HCT116 (cell line): ENCODE data around the gene KCNK1. TPM values are rescaled to one million over a fixed set of nuclear protein-coding genes. Genes with fewer than 3 reads are reported as not detected.

Source experiments
- ATAC-seq: fragments of 200-7000 bp; cut with Tn5 transposase; 2 replicates; pipeline ENCODE4 v1.9.1; 2020; ENCODE audit warnings: mild to moderate bottlenecking, moderate library complexity
- BruUV-seq: library from RNA; stranded (reverse); fragments of 400-500 nt; replicated peaks from 2 replicates; lab custom pipeline; 2021; lab: Mats Ljungman, UMichigan
- CTCF ChIA-PET: fragments of 300-600 bp; sonication (Branson Sonifier 250); formaldehyde crosslinking; loops from one replicate; lab custom pipeline; 2021; ENCODE audit warnings: antibody characterized with exemption; lab: Charles Lee
- POLR2A ChIA-PET: fragments of 300-600, 350-600 bp; sonication (Branson Sonifier 250); formaldehyde crosslinking; loops from one replicate; lab custom pipeline; 2021; ENCODE audit warnings: antibody characterized with exemption; lab: Charles Lee
- RAD21 ChIA-PET, 2 experiments: fragments of 300-600 bp; sonication (Branson Sonifier 250); formaldehyde crosslinking; loops; one replicate each; lab custom pipeline; 2023; ENCODE audit warnings: low total read pairs in 2 of 2; ENCODE audit not compliant: uncharacterized antibody in 2 of 2, unreplicated experiment in 2 of 2, low non-redundant PET in 1 of 2; lab: Charles Lee
- DNase-seq: peaks from one replicate; pipeline ENCODE4 v3.0.0-alpha.2; 2010; ENCODE audit warnings: low read depth, low spot score
- H2AFZ ChIP-seq: fragments of 200-600 bp; shearing (Covaris generic), sonication (generic); 2 replicates; pipeline ENCODE4 v1.6.1; 2017; ENCODE audit warnings: low read depth, mixed run types, mixed read lengths, antibody characterized with exemption, low read length; ENCODE audit not compliant: poor library complexity, severe bottlenecking
- H3K27ac ChIP-seq: 2 replicates; pipeline ENCODE4 v1.5.1; 2012; ENCODE audit warnings: low read depth, low read length
- H3K27me3 ChIP-seq: fragments of 200-600 bp; sonication (generic); 2 replicates; pipeline ENCODE4 v1.6.1; 2016; ENCODE audit warnings: mixed run types, low read length, mixed read lengths; ENCODE audit not compliant: insufficient read depth
- H3K36me3 ChIP-seq, 2 experiments: fragments of 200-500 bp in 1 of 2; fragments of 200-600 bp in 1 of 2; sonication (Bioruptor generic) in 1 of 2; sonication (generic) in 1 of 2; 2 replicates each; pipeline versions ENCODE4 v1.5.1 to v1.6.1; 2014 to 2016; ENCODE audit warnings: low read length in 2 of 2, inconsistent platforms in 1 of 2, mixed read lengths in 1 of 2, mixed run types in 1 of 2; ENCODE audit not compliant: insufficient read depth in 2 of 2, control insufficient read depth in 1 of 2
- H3K4me1 ChIP-seq, 2 experiments: fragments of 200-600 bp in 1 of 2; sonication (generic) in 1 of 2; 2 replicates each; pipeline versions ENCODE4 v1.5.1 to v1.6.1; 2012 to 2017; ENCODE audit warnings: low read length in 2 of 2, inconsistent platforms in 1 of 2, mild to moderate bottlenecking in 1 of 2, mixed read lengths in 1 of 2, mixed run types in 1 of 2, moderate library complexity in 1 of 2; ENCODE audit not compliant: insufficient read depth in 2 of 2, control insufficient read depth in 1 of 2
- H3K4me2 ChIP-seq: fragments of 200-600 bp; sonication (generic); 2 replicates; pipeline ENCODE4 v1.6.1; 2017; ENCODE audit warnings: mixed run types, low read length, mixed read lengths
- H3K4me3 ChIP-seq, 2 experiments: fragments of 200-600 bp in 1 of 2; sonication (generic) in 1 of 2; replicated peaks in 1 of 2; 2 replicates each; pipeline ENCODE4 v1.5.1; 2011 to 2016; ENCODE audit warnings: low read length in 2 of 2, control low read depth in 1 of 2, low read depth in 1 of 2, mild to moderate bottlenecking in 1 of 2, mixed read lengths in 1 of 2, mixed run types in 1 of 2
- H3K79me2 ChIP-seq: fragments of 200-600 bp; sonication (generic); 2 replicates; pipeline ENCODE4 v1.6.1; 2017; ENCODE audit warnings: mild to moderate bottlenecking, mixed run types, low read length, moderate library complexity, mixed read lengths; ENCODE audit not compliant: insufficient read depth
- H3K9ac ChIP-seq: fragments of 200-600 bp; sonication (generic); 2 replicates; pipeline ENCODE4 v1.6.1; 2016; ENCODE audit warnings: low read length, mixed read lengths
- H3K9me2 ChIP-seq: fragments of 200-600 bp; sonication (generic), shearing (Covaris generic); 2 replicates; pipeline ENCODE4 v1.6.1; 2017; ENCODE audit warnings: mixed run types, mild to moderate bottlenecking, moderate library complexity; ENCODE audit not compliant: insufficient read depth
- H3K9me3 ChIP-seq, 2 experiments: fragments of 200-500 bp in 1 of 2; fragments of 200-600 bp in 1 of 2; sonication (Bioruptor generic) in 1 of 2; sonication (generic) in 1 of 2; 2 replicates each; pipeline ENCODE4 v1.6.1; 2014 to 2017; ENCODE audit warnings: low read length in 2 of 2, mixed read lengths in 2 of 2, inconsistent platforms in 1 of 2, low read depth in 1 of 2, mild to moderate bottlenecking in 1 of 2, mixed run types in 1 of 2, moderate library complexity in 1 of 2; ENCODE audit not compliant: control insufficient read depth in 1 of 2, insufficient read depth in 1 of 2
- H4K20me1 ChIP-seq: fragments of 200-600 bp; sonication (generic), shearing (Covaris generic); 2 replicates; pipeline ENCODE4 v1.6.1; 2017; ENCODE audit warnings: mixed run types, mild to moderate bottlenecking, moderate library complexity; ENCODE audit not compliant: insufficient read depth
- CEBPB ChIP-seq: IDR thresholded peaks from 2 replicates; pipeline ENCODE4 v1.6.1; 2012; ENCODE audit warnings: low read depth
- ELF1 ChIP-seq: IDR thresholded peaks from 2 replicates; pipeline ENCODE4 v1.6.1; 2012; ENCODE audit warnings: low read depth, borderline replicate concordance
- EZH2phosphoT487 ChIP-seq: fragments of 200-600 bp; IDR thresholded peaks from 2 replicates; pipeline ENCODE4 v1.6.1; 2018; ENCODE audit warnings: antibody characterized with exemption, borderline replicate concordance
- SIN3A ChIP-seq: IDR thresholded peaks from 2 replicates; pipeline ENCODE4 v1.6.1; 2012; ENCODE audit warnings: low read depth
- ZNF274 ChIP-seq: fragments of 200-500 bp; sonication (Bioruptor generic); IDR thresholded peaks from 2 replicates; pipeline ENCODE4 v1.6.1; 2014; ENCODE audit warnings: mild to moderate bottlenecking, low read depth, low read length, inconsistent platforms
- intact Hi-C: fragments of 100-400 bp; cut with micrococcal nuclease; formaldehyde crosslinking; loops from 2 replicates; pipeline ENCODE4 v1.10.0; 2022
- total RNA-seq: library from RNA; stranded (reverse); gene quantifications from one replicate; pipeline ENCODE4 v1.2.1, GENCODE V29; 2021; ENCODE audit not compliant: unreplicated experiment

KCNK1 gene
- total RNA-seq, 1 experiment from 2014 or later, result 28.4 TPM

GRCh38 chr1:233662575-233663304 lies 48.8 kb downstream of the KCNK1 start:
- Histone ChIP-seq H3K4me3 (no peak overlapping the region), H4K20me1 (no peaks in the 10 kb centered on the region), H3K79me2 (peaks cover 19% of the 10 kb centered on the region), H3K4me2 (no peak overlapping the region), H3K27me3 (no peaks in the 10 kb centered on the region), H3K36me3 (no peaks in the 10 kb centered on the region), H3K9me2 (no peaks in the 10 kb centered on the region), H3K9ac (no peak overlapping the region), H3K4me1 (peaks cover 0 to 6% of the 10 kb centered on the region in 2 experiments; a peak in 1 of 4 replicates), H3K27ac (no peak overlapping the region), H3K9me3 (no peaks in the 10 kb centered on the region), H2AFZ (no peak overlapping the region)
- intact Hi-C loops, result no loop called here
- BruUV-seq, result no TSS peak
- ChIA-PET CTCF (no interaction called here), RAD21 (no interaction called here), POLR2A (no interaction called here)
- ATAC-seq, result no peak
- no peak for TF ChIP-seq ELF1
- no peak for TF ChIP-seq ZNF274
- no peak for TF ChIP-seq EZH2phosphoT487
- no peak for DNase-seq

- no peaks in the 10 kb centered on the region for H3K36me3 ChIP-seq
- no peak overlapping the region for H3K4me2 ChIP-seq
- POLR2A ChIA-PET, result no interaction called here
- peaks cover 6 to 20% of the 10 kb centered on the region in 2 experiments; a peak in 3 of 4 replicates for H3K4me1 ChIP-seq
- H3K27me3 ChIP-seq, result no peaks in the 10 kb centered on the region
- intact Hi-C loops, result no loop called here
- DNase-seq (no peak), ATAC-seq (no peak)
- no peak overlapping the region for H3K9ac ChIP-seq
- no peaks in the 10 kb centered on the region for H3K9me2 ChIP-seq
- peaks cover 9% of the 10 kb centered on the region; the same call in 1 of the 2 replicates for H3K79me2 ChIP-seq
- no peaks in the 10 kb centered on the region for H4K20me1 ChIP-seq
- RAD21 ChIA-PET, result no interaction called here
- no TSS peak for BruUV-seq
- CTCF ChIA-PET, result no interaction called here
- no peak overlapping the region for H3K4me3 ChIP-seq
- TF ChIP-seq SIN3A (no peak), CEBPB (no peak), ELF1 (no peak)
- no peak overlapping the region for H3K27ac ChIP-seq
- H2AFZ ChIP-seq, result no peak overlapping the region
- H3K9me3 ChIP-seq, result no peaks in the 10 kb centered on the region
These were observed 50.3 kb downstream of the KCNK1 start for GRCh38 chr1:233664253-233664652.
